Loucy (cell line): Measurements from ENCODE around the gene CEACAM8.

ENCODE experiments used
- EZH2phosphoT487 ChIP-seq: fragments of 200-600 bp; IDR thresholded peaks from 2 replicates; pipeline ENCODE4 v1.6.1; 2018; ENCODE audit warnings: antibody characterized with exemption, mild to moderate bottlenecking, moderate library complexity, borderline replicate concordance
- TF ChIP-seq, protein P1 (sequence below): fragments of 200-600 bp; sonication (generic); conservative IDR thresholded peaks from 2 replicates; pipeline ENCODE4 v1.5.1; 2014; ENCODE audit warnings: mild to moderate bottlenecking, antibody characterized with exemption, low read length

GRCh38 chr19:42613666-42614065 is 18.9 kb upstream of the CEACAM8 start:
- no peak for TF ChIP-seq EZH2phosphoT487
- TF ChIP-seq, protein P1, sequence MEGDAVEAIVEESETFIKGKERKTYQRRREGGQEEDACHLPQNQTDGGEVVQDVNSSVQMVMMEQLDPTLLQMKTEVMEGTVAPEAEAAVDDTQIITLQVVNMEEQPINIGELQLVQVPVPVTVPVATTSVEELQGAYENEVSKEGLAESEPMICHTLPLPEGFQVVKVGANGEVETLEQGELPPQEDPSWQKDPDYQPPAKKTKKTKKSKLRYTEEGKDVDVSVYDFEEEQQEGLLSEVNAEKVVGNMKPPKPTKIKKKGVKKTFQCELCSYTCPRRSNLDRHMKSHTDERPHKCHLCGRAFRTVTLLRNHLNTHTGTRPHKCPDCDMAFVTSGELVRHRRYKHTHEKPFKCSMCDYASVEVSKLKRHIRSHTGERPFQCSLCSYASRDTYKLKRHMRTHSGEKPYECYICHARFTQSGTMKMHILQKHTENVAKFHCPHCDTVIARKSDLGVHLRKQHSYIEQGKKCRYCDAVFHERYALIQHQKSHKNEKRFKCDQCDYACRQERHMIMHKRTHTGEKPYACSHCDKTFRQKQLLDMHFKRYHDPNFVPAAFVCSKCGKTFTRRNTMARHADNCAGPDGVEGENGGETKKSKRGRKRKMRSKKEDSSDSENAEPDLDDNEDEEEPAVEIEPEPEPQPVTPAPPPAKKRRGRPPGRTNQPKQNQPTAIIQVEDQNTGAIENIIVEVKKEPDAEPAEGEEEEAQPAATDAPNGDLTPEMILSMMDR: no peak
